Measurements from ENCODE around the gene LPO. TPM values are rescaled to one million over a fixed set of nuclear protein-coding genes. Genes with fewer than 3 reads are reported as not detected.

The LPO gene
- total RNA-seq, 1 donor from 2014 or later = 0.31 TPM

GRCh38 chr17:58227733-58228132 is 10.7 kb upstream of the LPO start:
- no peak overlapping the region for H3K4me3 Mint-ChIP-seq (ENCODE audit: unreplicated experiment)
- no peak for DNase-seq (ENCODE audit: low spot score)
- no peak overlapping the region for H3K27ac Mint-ChIP-seq (ENCODE audit: unreplicated experiment)
- no peaks in the 10 kb centered on the region for H3K9me3 Mint-ChIP-seq (ENCODE audit: unreplicated experiment)
- H3K4me1 Mint-ChIP-seq (ENCODE audit: unreplicated experiment) = no peaks in the 10 kb centered on the region
- peaks cover 5% of the 10 kb centered on the region for H3K27me3 Mint-ChIP-seq (ENCODE audit: unreplicated experiment)
- no peak for TF ChIP-seq CTCF (IDR thresholded peaks at IDR 0.05; ENCODE audit: unreplicated experiment)
- no peaks in the 10 kb centered on the region for H3K36me3 Mint-ChIP-seq (ENCODE audit: low read depth, unreplicated experiment)

GRCh38 chr17:58228679-58229078 is 9.7 kb upstream of the LPO start:
- no peaks in the 10 kb centered on the region for H3K4me1 Mint-ChIP-seq (ENCODE audit: unreplicated experiment)
- H3K4me3 Mint-ChIP-seq (ENCODE audit: unreplicated experiment) = no peak overlapping the region
- peaks cover 5% of the 10 kb centered on the region for H3K27me3 Mint-ChIP-seq (ENCODE audit: unreplicated experiment)
- TF ChIP-seq CTCF (IDR thresholded peaks at IDR 0.05; ENCODE audit: unreplicated experiment) = no peak
- H3K9me3 Mint-ChIP-seq (ENCODE audit: unreplicated experiment) = no peaks in the 10 kb centered on the region
- no peaks in the 10 kb centered on the region for H3K36me3 Mint-ChIP-seq (ENCODE audit: low read depth, unreplicated experiment)
- H3K27ac Mint-ChIP-seq (ENCODE audit: unreplicated experiment) = no peak overlapping the region
- DNase-seq (ENCODE audit: low spot score) = no peak

- Mint-ChIP-seq H3K36me3 (ENCODE audit: low read depth, unreplicated experiment) (no peaks in the 10 kb centered on the region), H3K27me3 (ENCODE audit: unreplicated experiment) (peaks cover 3% of the 10 kb centered on the region), H3K4me1 (ENCODE audit: unreplicated experiment) (no peaks in the 10 kb centered on the region), H3K4me3 (ENCODE audit: unreplicated experiment) (no peak overlapping the region), H3K9me3 (ENCODE audit: unreplicated experiment) (no peaks in the 10 kb centered on the region), H3K27ac (ENCODE audit: unreplicated experiment) (no peak overlapping the region)
- no peak for DNase-seq (ENCODE audit: low spot score)
- no peak for TF ChIP-seq CTCF (IDR thresholded peaks at IDR 0.05; ENCODE audit: unreplicated experiment)
These were observed 9.0 kb upstream of the LPO start for GRCh38 chr17:58229384-58229783.

GRCh38 chr17:58229881-58230280 is 8.5 kb upstream of the LPO start:
- H3K27me3 Mint-ChIP-seq (ENCODE audit: unreplicated experiment) = peaks cover 3% of the 10 kb centered on the region
- DNase-seq (ENCODE audit: low spot score) = no peak
- H3K9me3 Mint-ChIP-seq (ENCODE audit: unreplicated experiment) = no peaks in the 10 kb centered on the region
- H3K27ac Mint-ChIP-seq (ENCODE audit: unreplicated experiment) = no peak overlapping the region
- no peak overlapping the region for H3K4me3 Mint-ChIP-seq (ENCODE audit: unreplicated experiment)
- peaks cover under 1% of the 10 kb centered on the region for H3K4me1 Mint-ChIP-seq (ENCODE audit: unreplicated experiment)
- no peaks in the 10 kb centered on the region for H3K36me3 Mint-ChIP-seq (ENCODE audit: low read depth, unreplicated experiment)
- no peak for TF ChIP-seq CTCF (IDR thresholded peaks at IDR 0.05; ENCODE audit: unreplicated experiment)

GRCh38 chr17:58231641-58232040 is 6.7 kb upstream of the LPO start:
- Mint-ChIP-seq H3K4me3 (ENCODE audit: unreplicated experiment) (no peak overlapping the region), H3K9me3 (ENCODE audit: unreplicated experiment) (no peaks in the 10 kb centered on the region), H3K27ac (ENCODE audit: unreplicated experiment) (no peak overlapping the region), H3K36me3 (ENCODE audit: low read depth, unreplicated experiment) (no peaks in the 10 kb centered on the region), H3K27me3 (ENCODE audit: unreplicated experiment) (peaks cover 3% of the 10 kb centered on the region), H3K4me1 (ENCODE audit: unreplicated experiment) (peaks cover 5% of the 10 kb centered on the region)
- DNase-seq (ENCODE audit: low spot score) = no peak
- no peak for TF ChIP-seq CTCF (IDR thresholded peaks at IDR 0.05; ENCODE audit: unreplicated experiment)

Measured in endothelial cell (in vitro differentiated cells).